Esophagus mucosa (tissue), 1 donor: ENCODE measurements around the gene PDE9A. TPM values are rescaled to one million over a fixed set of nuclear protein-coding genes. Genes with fewer than 3 reads are reported as not detected.
"Not testable (repeated sequence)": the region's sequence is repeated elsewhere in the genome, so short reads cannot be mapped to it uniquely, and the experiment has no call there.

Experiments used
- ATAC-seq: fragments of 200-7000 bp; cut with Tn5 transposase; one replicate; pipeline ENCODE4 v1.9.1; 2020
- total RNA-seq: library from RNA; stranded (reverse); gene quantifications from one replicate; pipeline ENCODE4 v1.2.4, GENCODE V29; 2023
- donor health status: DM: yes; HTN: yes; CAD: no.

PDE9A gene
- total RNA-seq, 1 donor from 2014 or later: 1.8 TPM

DNA sequence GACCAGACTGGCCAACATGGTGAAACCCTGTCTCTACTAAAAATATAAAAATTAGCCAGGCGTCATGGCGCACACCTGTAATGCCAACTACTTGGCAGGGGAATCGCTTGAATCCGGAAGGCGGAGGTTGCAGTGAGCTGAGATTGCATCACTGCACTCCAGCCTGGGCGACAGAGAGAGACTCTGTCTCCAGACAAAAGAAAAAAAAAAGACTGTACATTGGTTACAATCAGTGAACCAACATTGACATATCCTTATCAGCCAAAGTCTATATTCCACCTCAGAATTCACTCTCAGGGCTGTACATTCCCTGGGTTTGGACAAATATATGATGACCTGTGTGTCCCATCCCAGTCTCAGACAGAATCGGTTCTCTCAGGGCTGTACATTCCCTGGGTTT is 62.0 kb downstream of the PDE9A start:
- not testable (repeated sequence) for ATAC-seq

DNA sequence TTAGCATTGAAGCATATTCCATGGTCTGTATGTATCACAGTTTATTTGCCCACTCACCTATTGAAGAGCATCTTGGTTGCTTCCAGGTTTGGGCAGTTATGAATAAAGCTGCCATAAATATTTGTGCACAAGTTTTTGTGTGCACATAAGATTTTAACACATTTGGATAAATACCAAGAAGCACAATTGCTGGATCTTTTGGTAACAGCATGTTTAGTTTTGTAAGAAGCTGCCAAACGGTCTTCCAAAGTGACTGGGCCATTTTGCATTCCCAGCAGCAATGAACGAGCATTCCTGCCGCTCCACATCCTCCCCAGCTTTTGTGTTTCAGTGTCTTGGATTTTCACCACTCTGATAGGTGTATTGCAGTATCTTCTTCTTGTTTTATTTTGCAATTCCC is 62.7 kb downstream of the PDE9A start:
- ATAC-seq: no peak

DNA sequence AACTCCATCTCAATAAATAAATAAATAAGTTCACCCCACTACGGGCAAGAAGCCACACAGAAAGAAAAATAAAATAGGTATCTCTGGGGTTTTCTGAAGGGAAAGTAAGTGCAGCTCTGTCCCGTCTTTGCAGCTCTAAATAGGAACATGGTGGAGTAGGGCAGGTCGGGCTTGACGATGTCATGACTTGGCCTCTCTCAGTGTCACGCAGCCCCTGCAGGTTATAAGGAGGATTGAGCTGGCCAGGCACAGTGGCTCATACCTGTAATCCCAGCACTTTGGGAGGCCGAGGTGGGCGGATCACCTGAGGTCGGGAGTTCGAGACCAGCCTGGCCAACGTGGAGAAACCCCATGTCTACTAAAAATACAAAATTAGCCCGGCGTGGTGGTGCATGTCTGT is 67.1 kb downstream of the PDE9A start:
- not testable (repeated sequence) for ATAC-seq

DNA sequence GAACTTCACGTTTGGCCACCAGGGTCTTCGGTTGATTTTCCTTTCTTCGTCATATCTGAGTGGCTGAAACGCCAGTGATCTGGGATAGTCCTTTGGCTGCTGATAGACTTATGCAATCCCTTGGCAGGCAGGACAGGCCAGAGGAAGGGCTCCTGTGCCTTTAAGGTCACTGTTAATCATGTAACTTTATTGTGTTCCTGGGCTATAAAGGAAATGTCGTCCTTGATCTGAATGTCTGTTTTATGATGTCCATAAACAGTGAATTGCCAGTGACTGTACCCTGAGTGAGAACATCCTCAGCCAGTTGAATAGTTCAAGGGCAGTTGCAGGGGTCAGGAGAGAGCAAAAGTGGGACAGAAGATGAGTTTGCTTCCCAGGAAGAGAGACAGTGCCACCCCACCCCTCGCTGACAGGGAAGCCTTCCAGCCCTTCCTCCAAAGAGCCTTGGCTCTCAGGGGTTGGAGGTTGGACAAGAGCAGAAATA is 68.0 kb downstream of the PDE9A start:
- ATAC-seq: no peak

DNA sequence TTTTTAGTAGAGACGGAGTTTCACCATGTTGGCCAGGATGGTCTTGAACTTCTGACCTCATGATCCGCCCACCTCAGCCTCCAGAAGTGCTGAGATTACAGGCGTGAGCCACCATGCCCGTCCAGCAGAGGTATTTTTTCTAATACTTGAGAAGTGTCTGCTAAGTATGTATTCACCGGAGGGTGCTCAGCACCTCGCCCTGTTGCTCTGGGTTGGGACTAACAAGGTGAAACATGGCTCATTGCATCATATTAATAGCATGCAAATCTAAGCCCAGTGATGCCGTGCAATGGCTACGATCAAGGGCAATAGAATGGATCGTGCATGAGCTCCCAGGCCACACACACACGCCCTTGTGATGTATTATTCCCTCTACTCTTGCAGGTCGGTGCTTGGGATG is 68.7 kb downstream of the PDE9A start:
- peak; percentile 25 for ATAC-seq

DNA sequence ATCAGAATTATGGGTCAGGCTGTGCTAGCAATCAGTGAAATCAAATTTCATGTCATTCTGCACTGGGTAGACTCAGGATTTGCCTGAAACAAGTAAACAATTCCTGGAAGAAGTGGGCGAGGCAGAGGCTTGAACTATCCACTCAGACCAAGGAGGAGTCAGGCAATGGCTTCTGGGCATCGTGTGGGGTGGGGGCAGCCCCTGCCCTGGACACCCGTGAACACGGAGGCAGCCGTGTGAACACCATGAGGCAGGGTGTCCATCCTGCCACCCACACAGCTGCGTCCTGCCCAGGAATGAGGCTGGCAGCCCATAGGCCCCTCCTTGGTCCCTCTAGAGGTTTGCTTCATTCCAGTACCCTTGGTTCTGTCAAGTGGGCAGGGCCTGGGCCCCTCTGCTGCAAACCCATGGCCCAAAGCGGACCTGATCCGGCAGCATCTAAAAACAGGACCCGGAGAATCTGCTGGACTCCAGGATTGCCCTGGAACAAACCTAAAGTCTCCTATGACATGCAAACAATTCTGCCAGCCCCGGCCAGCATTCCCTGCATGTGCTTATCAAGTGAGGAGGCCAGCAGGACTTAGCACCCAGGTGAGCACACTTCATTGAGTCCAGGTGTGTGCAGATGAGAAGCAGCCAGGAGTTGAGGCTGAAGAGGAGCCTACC is 69.5 kb downstream of the PDE9A start:
- no peak for ATAC-seq

DNA sequence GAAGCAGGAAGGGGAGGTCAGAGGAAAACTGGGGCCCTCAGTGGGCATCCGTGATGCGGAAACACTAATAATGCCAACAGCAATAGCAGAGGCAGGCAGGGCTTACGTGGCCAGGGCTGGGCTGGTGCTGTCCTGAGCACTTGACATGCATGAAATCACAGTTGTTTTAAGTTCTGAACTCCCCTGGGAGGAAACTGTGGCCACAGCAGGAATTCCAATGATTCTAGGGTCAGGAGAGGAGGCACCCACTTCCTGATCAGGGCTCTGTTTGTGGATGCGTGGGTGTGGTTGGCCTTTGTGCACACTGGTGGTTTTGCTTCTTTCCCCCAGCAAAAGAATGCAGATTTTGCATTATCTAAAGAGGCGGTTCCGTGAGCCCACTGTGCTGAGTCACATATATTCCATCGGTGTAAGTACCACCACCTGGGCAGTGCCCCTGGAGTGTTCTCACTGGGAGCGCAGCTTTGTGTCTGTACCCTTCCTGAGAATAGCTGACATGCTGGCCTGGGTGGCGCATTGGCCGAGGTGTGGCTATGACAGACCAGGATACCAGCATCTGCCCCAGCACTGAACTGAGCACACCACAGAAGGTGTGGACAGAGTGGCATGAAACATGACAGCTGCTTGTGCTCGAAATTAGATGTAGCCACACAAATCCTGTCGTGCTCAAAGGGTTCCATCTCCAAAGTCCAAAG is 71.0 kb downstream of the PDE9A start:
- peak; percentile 68 for ATAC-seq

DNA sequence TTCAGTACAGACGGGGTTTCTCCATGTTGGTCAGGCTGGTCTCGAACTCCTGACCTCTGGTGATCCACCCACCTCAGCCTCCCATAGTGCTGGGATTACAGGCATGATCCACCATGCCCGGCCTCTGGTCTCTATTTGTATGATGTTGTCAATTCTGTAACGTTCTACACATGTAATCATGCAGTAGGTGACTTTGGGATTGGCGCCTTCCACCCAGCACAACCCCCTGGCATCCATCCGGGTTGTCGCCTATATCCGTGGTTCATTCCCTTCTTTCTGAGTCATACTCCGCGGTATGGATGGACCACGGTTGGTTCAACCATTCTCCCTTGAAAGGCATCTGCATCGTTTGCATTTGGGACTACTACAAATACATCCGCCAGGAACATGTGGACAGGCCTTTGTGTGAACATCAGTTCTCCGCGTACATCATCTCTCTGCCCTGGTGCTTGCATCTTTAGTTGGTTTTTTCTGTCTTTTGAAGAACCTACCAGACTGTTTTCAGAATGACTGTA is 72.1 kb downstream of the PDE9A start:
- no peak for ATAC-seq

DNA sequence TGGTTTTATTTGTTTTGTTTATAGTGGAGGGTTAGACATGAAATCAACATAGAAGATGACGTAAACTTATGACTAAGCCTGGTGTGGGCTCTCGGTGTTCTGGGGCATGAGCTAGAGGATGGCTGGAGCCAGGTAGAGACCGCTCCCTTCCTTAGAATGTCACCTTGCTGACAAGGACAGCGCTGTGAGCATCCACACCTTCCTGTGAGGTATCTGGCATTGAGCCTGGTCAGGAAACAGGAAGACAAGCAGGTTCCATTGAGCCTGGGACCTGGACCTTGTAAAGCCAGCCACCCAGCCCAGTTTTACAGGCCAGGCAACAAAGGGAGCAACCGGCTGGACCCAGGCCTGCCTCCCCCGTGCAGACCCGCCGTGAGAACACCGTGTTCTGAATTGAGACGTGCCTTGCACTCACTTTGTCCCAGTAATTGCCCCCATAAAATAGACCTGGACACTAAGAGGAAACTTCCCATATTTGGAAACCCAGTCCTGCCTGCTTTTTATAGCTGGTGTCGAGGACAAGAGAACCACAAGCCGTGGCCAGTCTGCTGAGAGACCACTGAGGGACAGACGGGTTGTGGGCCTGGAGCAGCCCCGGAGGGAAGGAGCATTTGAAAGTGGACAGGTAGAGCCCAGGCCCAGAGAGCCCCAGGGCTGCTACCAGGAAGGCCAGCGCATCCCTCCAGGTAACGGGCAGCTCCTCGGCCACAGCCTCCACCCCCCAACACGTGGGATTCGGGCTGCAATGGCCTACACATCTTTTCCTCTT is 78.0 kb downstream of the PDE9A start:
- ATAC-seq: peak; percentile 98

DNA sequence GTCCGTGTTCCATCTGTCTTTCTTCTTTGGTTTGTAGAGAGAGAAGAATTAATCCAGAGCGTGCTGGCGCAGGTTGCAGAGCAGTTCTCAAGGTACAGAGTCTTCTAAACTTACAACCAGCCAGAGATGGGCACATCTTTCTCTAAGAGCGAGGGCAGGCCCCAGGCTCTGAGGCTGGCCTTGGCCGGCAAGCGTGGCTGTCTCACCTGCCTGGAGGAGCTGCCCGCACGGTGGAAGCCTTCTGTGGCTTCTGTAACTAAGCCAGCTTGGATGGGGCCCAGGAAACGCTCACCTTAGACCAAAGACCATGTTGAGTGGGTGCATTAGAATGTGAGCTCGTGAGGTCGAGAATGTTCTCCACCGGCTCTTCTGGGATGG is 78.6 kb downstream of the PDE9A start:
- ATAC-seq: no peak

DNA sequence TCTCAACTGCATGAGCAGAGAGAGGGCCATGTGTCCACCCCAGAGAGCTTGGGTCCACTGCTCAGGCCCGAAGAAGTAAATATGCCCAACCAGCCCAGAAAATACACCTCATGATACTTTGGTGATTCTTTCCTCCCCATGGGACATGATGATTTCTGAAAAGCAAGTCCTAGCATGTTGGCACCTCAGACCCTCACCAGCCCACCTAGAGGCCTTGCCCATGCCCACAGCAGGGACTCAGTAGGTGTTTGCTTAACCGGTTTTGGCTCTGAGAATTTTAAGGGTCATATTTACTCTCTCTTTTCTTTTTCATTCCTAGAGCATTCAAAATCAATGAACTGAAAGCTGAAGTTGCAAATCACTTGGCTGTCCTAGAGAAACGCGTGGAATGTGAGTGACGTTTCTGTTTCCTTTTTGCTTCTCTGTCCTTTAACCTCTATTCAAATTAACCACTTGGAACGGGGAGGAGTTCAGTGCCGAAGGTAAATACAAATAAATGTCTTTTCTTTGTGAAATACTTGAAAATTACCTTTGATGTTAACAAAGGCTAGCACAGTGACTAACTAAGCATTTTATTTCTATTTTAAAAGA is 79.7 kb downstream of the PDE9A start:
- ATAC-seq: no peak

DNA sequence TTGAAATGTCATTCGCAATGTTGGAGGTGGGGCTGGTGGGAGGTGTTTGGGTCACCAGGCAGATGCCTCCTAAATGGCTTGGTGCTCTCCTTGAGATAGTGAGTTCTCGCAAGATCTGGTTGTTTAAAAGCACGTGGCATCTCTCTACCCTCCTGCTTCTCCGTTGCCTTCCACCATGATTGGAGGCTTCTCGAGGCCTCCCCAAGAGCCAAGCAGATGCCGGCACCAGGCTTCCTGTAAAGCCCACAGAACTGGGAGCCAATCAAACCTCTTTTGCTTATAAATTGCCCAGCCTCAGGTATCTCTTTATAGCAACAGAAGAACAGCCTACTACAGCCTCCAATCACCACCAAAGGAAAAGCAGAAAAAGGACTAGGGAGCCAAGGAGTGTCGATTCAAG is 80.5 kb downstream of the PDE9A start:
- no peak for ATAC-seq

DNA sequence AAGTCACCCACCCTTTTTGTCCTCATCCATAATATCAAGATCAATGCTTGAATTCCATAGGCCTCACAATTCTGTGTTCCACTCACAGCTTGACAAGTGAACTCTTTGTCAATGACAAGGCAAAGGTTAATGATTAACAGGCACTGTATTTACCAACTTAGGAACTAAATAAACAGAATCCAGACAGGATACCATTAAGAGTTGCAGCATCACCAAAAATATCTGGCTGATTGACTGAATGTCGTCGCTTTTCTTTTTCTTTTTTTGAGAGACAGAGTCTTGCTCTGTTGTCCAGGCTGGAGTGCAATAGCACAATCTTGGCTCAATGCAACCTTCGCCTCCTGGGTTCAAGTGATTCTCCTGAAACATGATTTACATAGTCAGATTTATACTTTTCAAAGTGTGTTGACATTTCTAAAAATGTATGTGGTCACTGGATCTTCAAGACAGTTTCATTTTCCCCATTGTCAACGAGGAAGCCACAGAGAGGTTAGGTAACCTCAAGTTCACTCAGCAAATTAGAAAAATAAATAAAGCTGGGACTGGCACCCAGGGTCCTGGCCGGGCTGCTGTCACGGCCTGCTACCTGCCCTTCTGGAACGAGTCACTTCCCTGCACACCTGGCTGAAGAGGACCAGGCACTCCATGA is 81.0 kb downstream of the PDE9A start:
- no peak for ATAC-seq

DNA sequence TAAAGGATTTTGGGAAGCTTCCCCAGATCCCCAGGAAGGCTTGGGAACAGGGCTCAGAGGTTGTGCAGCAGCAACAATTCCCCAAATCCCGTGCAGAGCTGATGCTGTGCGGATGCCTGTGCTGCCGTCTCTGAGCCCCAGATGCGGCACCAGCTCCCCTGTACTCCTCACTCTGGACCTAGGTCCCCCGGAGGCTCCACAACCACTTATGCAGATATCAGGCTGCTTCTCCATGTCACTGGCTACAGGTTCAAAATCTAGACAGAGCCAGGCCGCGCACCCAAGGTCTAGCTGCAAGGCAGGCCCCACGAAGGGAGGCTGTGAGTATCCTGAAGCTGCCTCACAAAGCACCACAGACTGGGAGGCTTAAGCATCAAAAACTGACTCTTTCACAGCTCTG is 81.6 kb downstream of the PDE9A start:
- ATAC-seq: no peak

DNA sequence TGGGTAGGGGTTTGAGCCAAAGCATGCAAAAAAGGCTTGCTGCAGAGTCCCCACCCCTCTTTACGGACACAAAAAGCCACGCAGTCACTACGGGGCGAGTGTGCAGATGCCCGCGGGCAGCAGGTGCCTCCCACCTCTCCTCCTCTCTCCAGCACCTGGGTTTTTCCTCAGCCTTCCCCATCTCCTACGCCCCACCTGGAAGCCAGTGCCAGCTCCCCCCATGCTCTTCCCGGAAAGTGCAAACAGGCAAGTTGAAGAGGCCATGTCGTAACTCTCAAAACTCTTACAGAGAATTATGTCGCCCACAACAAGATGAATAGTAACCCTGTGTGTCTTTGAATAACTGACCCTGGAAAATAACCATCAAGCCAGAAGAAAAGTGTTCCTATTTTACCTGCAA is 82.5 kb downstream of the PDE9A start:
- ATAC-seq: no peak

DNA sequence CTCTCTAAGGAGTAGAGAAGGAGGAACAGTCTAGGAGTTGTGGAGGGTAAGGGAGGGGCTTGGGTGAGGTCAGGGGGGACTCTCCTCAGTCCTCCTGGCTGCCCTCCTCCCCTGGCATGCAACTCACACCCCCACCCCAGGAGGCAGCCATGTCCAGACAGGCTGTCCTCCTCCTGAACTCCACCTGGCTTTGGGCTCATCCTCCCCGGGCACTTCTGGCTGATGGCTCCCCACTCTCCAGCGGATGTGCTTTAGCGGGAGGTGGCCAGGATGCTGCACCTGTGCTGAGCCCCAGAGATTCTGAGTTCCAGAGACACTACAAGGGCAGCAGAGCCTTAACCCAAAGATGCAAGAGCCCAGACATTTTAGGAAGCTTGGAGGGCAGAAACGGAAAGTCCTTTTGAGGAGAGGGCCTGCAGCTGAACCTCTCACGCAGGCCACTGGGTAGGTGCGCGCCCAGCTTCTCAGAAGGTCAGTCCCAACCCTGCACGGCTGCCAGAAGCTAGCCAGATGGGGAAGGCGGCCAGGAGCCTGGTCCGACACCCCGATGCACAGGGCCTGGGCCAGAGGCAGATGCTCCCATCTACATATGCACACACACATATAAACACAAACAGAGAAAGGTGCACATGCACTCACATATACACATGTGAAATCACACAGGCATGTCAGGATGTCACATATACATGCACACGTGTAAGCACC is 83.4 kb downstream of the PDE9A start:
- no peak for ATAC-seq

DNA sequence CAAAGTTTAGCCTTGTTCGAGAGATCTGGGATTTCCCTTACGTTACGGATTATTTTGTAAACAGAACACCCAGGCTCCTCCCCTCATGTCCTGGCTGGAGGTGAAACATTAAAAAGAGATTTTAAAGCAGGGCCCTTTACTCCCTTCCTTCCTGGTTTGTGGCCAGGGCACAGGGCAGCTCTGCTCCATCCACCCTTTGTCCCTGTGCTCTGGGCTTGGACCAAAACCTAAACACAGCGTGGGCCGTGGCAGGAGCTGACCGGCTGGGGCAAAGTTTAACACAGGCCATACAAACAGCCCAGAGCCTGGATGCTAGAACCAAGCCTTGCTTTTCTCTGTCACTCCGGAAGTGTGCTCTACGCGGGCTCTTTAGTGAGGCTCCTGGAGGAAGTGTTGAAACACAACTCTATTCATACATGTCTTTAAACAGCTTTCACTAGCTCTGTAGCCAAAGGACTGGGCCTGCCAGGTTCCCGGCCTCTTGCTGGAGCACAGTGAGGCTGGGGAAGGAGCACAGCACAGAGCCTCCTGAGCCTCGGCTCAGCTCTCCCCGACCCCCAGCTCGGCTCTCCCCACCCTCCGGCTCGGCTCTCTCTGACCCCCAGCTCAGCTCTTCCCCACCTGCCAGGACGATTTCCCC is 84.7 kb downstream of the PDE9A start:
- ATAC-seq: peak; percentile 51

DNA sequence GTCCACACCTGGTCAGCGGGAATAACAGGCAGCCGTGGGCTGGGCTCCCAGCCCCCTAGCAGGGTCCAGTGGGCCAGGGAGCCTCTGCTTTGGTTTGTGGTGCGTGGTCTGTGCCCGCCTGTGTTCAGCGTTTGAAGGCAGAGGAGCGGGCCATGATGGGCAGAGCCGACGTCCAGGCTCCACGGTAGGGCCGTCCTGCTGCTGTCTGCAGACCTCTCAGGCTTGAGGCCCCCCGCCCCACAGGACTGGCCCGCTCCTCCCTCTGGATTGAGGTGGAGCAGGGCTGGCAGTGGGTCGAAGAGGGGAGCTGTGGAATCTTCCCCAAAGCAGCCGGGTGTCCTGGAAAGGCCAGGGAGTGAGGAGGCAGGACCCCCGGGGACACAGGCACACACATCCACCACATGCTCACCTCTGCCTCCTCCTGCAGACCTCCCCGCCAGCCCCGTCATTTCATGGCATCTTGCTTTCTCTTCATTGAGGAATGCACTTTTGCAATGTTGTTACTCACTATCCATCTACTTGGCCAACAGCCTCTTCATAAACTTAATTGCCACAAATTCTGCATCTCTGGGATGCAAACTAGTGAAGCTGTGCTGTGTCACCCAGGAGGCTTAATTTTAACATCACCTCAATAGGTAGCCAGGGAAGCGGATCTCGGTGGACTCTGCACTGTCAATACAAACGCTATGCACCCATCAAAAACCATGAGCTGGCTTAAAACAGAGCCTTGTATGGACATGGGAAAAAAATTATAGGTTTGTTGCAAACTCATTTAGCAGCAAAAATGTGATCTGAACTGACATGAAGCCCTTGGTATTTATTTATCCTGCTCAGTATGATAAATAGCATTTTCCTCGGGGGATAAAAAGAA is 85.9 kb downstream of the PDE9A start:
- ATAC-seq: peak; percentile 9

DNA sequence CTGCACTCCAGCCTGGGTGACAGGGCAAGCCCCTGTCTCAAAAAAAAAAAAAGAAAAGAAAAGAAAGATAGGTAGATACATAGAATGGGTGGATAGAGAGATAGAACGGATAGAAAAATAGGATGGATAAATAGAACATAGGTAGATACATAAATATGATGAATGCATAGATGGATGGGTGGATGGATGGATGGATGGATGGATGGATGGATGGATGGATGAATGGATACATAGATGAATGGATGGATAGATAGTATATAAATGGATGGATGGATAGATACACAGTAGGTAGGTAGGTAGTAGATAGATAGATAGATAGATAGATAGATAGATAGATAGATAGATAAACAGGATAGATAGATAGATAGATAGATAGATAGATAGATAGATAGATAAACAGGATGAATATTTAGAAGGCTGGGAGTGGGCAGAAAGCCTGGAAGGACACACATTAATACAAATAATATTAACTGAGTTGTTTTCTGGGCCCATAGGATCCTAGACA is 87.0 kb downstream of the PDE9A start:
- ATAC-seq: no peak

DNA sequence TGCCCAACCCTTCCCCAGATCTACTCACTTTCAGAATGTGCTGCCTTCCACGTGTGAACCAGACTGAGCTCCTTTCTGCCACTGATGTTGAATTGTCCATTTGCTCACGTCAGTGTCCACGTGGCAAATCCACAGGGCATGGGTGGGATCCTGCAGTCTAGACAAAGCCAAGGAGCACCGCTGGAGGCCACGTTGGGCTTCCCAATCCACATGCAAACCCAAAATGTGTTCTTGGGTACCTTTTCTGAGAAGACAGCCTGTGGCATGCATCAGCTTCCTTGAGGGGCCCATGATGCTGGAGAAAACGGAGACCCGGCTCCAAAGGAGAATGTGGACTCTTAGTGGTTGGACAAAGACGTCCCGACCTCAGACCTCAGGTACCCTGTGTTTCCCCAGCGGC is 87.6 kb downstream of the PDE9A start:
- no peak for ATAC-seq
